ENCODE results near the gene LY86.

Gene LY86

GRCh38 chr6:6648692-6649343 lies 60.3 kb downstream of the LY86 start:
- H3K4me1 ChIP-seq (ENCODE audit: control insufficient read depth in 5 of 5, insufficient read depth in 5 of 5, low read length in 5 of 5), result peaks cover 0 to 26% (median 18%) of the 10 kb centered on the region in 5 donors
- H3K4me3 ChIP-seq (ENCODE audit: low read depth in 1 of 5, low read length in 5 of 5), result no peak overlapping the region
- no peaks in the 10 kb centered on the region for H3K36me3 ChIP-seq (ENCODE audit: control insufficient read depth in 5 of 5, insufficient read depth in 5 of 5, low read length in 5 of 5)
- H3K27me3 ChIP-seq (ENCODE audit: control insufficient read depth in 5 of 5, insufficient read depth in 4 of 5, low read length in 5 of 5), result no peaks in the 10 kb centered on the region
- H3K27ac ChIP-seq (ENCODE audit: low read depth, low read length), result no peak overlapping the region
- H3K9me3 ChIP-seq (ENCODE audit: control insufficient read depth in 5 of 5, low read length in 5 of 5), result peaks cover 0 to 3% (median 0%) of the 10 kb centered on the region in 5 donors
- no peak overlapping the region for H3K9ac ChIP-seq (ENCODE audit: low read length in 5 of 5)

- peaks cover 4 to 35% (median 28%) of the 10 kb centered on the region in 5 donors for H3K4me1 ChIP-seq (ENCODE audit: control insufficient read depth in 5 of 5, insufficient read depth in 5 of 5, low read length in 5 of 5)
- H3K27ac ChIP-seq (ENCODE audit: low read depth, low read length), result no peak overlapping the region
- no peaks in the 10 kb centered on the region for H3K27me3 ChIP-seq (ENCODE audit: control insufficient read depth in 5 of 5, insufficient read depth in 4 of 5, low read length in 5 of 5)
- no peak overlapping the region for H3K9ac ChIP-seq (ENCODE audit: low read length in 5 of 5)
- H3K4me3 ChIP-seq (ENCODE audit: low read depth in 1 of 5, low read length in 5 of 5), result no peak overlapping the region
- no peaks in the 10 kb centered on the region for H3K36me3 ChIP-seq (ENCODE audit: control insufficient read depth in 5 of 5, insufficient read depth in 5 of 5, low read length in 5 of 5)
- peaks cover 0 to 3% (median 0%) of the 10 kb centered on the region in 5 donors for H3K9me3 ChIP-seq (ENCODE audit: control insufficient read depth in 5 of 5, low read length in 5 of 5)
Measured at GRCh38 chr6:6649824-6650349, 61.4 kb downstream of the LY86 start.

- no peaks in the 10 kb centered on the region for H3K27me3 ChIP-seq (ENCODE audit: control insufficient read depth in 5 of 5, insufficient read depth in 4 of 5, low read length in 5 of 5)
- no peak overlapping the region for H3K27ac ChIP-seq (ENCODE audit: low read depth, low read length)
- H3K4me3 ChIP-seq (ENCODE audit: low read depth in 1 of 5, low read length in 5 of 5), result no peak overlapping the region
- peaks cover 6 to 42% (median 31%) of the 10 kb centered on the region in 5 donors for H3K4me1 ChIP-seq (ENCODE audit: control insufficient read depth in 5 of 5, insufficient read depth in 5 of 5, low read length in 5 of 5)
- no peak overlapping the region for H3K9ac ChIP-seq (ENCODE audit: low read length in 5 of 5)
- no peaks in the 10 kb centered on the region for H3K36me3 ChIP-seq (ENCODE audit: control insufficient read depth in 5 of 5, insufficient read depth in 5 of 5, low read length in 5 of 5)
- H3K9me3 ChIP-seq (ENCODE audit: control insufficient read depth in 5 of 5, low read length in 5 of 5), result peaks cover 0 to 3% (median 0%) of the 10 kb centered on the region in 5 donors
Measured at GRCh38 chr6:6650839-6651238, 62.3 kb downstream of the LY86 start.

GRCh38 chr6:6651335-6651734 lies 62.8 kb downstream of the LY86 start:
- no peak overlapping the region for H3K9ac ChIP-seq (ENCODE audit: low read length in 5 of 5)
- H3K27me3 ChIP-seq (ENCODE audit: control insufficient read depth in 5 of 5, insufficient read depth in 4 of 5, low read length in 5 of 5), result no peaks in the 10 kb centered on the region
- no peak overlapping the region for H3K4me3 ChIP-seq (ENCODE audit: low read depth in 1 of 5, low read length in 5 of 5)
- H3K4me1 ChIP-seq (ENCODE audit: control insufficient read depth in 5 of 5, insufficient read depth in 5 of 5, low read length in 5 of 5), result peaks cover 9 to 47% (median 33%) of the 10 kb centered on the region in 5 donors
- no peaks in the 10 kb centered on the region for H3K36me3 ChIP-seq (ENCODE audit: control insufficient read depth in 5 of 5, insufficient read depth in 5 of 5, low read length in 5 of 5)
- peaks cover 0 to 3% (median 0%) of the 10 kb centered on the region in 5 donors for H3K9me3 ChIP-seq (ENCODE audit: control insufficient read depth in 5 of 5, low read length in 5 of 5)
- no peak overlapping the region for H3K27ac ChIP-seq (ENCODE audit: low read depth, low read length)

GRCh38 chr6:6652932-6653331 lies 64.4 kb downstream of the LY86 start:
- Histone ChIP-seq H3K27ac (ENCODE audit: low read depth, low read length) (no peak overlapping the region), H3K9me3 (ENCODE audit: control insufficient read depth in 5 of 5, low read length in 5 of 5) (peaks cover 0 to 2% (median 0%) of the 10 kb centered on the region in 5 donors), H3K4me1 (ENCODE audit: control insufficient read depth in 5 of 5, insufficient read depth in 5 of 5, low read length in 5 of 5) (peaks cover 9 to 61% (median 46%) of the 10 kb centered on the region in 5 donors), H3K9ac (ENCODE audit: low read length in 5 of 5) (no peak overlapping the region), H3K4me3 (ENCODE audit: low read depth in 1 of 5, low read length in 5 of 5) (no peak overlapping the region), H3K36me3 (ENCODE audit: control insufficient read depth in 5 of 5, insufficient read depth in 5 of 5, low read length in 5 of 5) (no peaks in the 10 kb centered on the region), H3K27me3 (ENCODE audit: control insufficient read depth in 5 of 5, insufficient read depth in 4 of 5, low read length in 5 of 5) (no peaks in the 10 kb centered on the region)

- H3K4me3 ChIP-seq (ENCODE audit: low read depth in 1 of 5, low read length in 5 of 5), result no peak overlapping the region
- no peak overlapping the region for H3K9ac ChIP-seq (ENCODE audit: low read length in 5 of 5)
Measured at GRCh38 chr6:6654599-6655575, 66.4 kb downstream of the LY86 start.

GRCh38 chr6:6655805-6656251 lies 67.3 kb downstream of the LY86 start:
- H3K27me3 ChIP-seq (ENCODE audit: control insufficient read depth in 5 of 5, insufficient read depth in 4 of 5, low read length in 5 of 5), result no peaks in the 10 kb centered on the region
- peaks cover 9 to 82% (median 53%) of the 10 kb centered on the region in 5 donors for H3K4me1 ChIP-seq (ENCODE audit: control insufficient read depth in 5 of 5, insufficient read depth in 5 of 5, low read length in 5 of 5)
- no peak overlapping the region for H3K9ac ChIP-seq (ENCODE audit: low read length in 5 of 5)
- peaks cover 0 to 2% (median 0%) of the 10 kb centered on the region in 5 donors for H3K9me3 ChIP-seq (ENCODE audit: control insufficient read depth in 5 of 5, low read length in 5 of 5)
- no peaks in the 10 kb centered on the region for H3K36me3 ChIP-seq (ENCODE audit: control insufficient read depth in 5 of 5, insufficient read depth in 5 of 5, low read length in 5 of 5)
- H3K27ac ChIP-seq (ENCODE audit: low read depth, low read length), result peak overlapping the region; percentile 66
- no peak overlapping the region for H3K4me3 ChIP-seq (ENCODE audit: low read depth in 1 of 5, low read length in 5 of 5)

More at GRCh38 chr6:6654599-6655575, 66.4 kb downstream of the LY86 start:
- Histone ChIP-seq H3K27ac (ENCODE audit: low read depth, low read length) (peak overlapping the region; percentile 66), H3K27me3 (ENCODE audit: control insufficient read depth in 5 of 5, insufficient read depth in 4 of 5, low read length in 5 of 5) (no peaks in the 10 kb centered on the region), H3K9me3 (ENCODE audit: control insufficient read depth in 5 of 5, low read length in 5 of 5) (peaks cover 0 to 2% (median 0%) of the 10 kb centered on the region in 5 donors), H3K36me3 (ENCODE audit: control insufficient read depth in 5 of 5, insufficient read depth in 5 of 5, low read length in 5 of 5) (no peaks in the 10 kb centered on the region), H3K4me1 (ENCODE audit: control insufficient read depth in 5 of 5, insufficient read depth in 5 of 5, low read length in 5 of 5) (peaks cover 9 to 73% (median 49%) of the 10 kb centered on the region in 5 donors)

- peaks cover 0 to 2% (median 0%) of the 10 kb centered on the region in 5 donors for H3K9me3 ChIP-seq (ENCODE audit: control insufficient read depth in 5 of 5, low read length in 5 of 5)
- H3K4me3 ChIP-seq (ENCODE audit: low read depth in 1 of 5, low read length in 5 of 5), result no peak overlapping the region
- no peaks in the 10 kb centered on the region for H3K36me3 ChIP-seq (ENCODE audit: control insufficient read depth in 5 of 5, insufficient read depth in 5 of 5, low read length in 5 of 5)
- H3K27me3 ChIP-seq (ENCODE audit: control insufficient read depth in 5 of 5, insufficient read depth in 4 of 5, low read length in 5 of 5), result no peaks in the 10 kb centered on the region
- H3K27ac ChIP-seq (ENCODE audit: low read depth, low read length), result peak overlapping the region; percentile 66
- H3K4me1 ChIP-seq (ENCODE audit: control insufficient read depth in 5 of 5, insufficient read depth in 5 of 5, low read length in 5 of 5), result peaks cover 9 to 84% (median 55%) of the 10 kb centered on the region in 5 donors
- H3K9ac ChIP-seq (ENCODE audit: low read length in 5 of 5), result peak overlapping the region in 2 of 5 donors; percentile 4 to 20
Measured at GRCh38 chr6:6656287-6656686, 67.8 kb downstream of the LY86 start.

GRCh38 chr6:6657085-6657819 lies 68.7 kb downstream of the LY86 start:
- Histone ChIP-seq H3K4me1 (ENCODE audit: control insufficient read depth in 5 of 5, insufficient read depth in 5 of 5, low read length in 5 of 5) (peaks cover 13 to 90% (median 63%) of the 10 kb centered on the region in 5 donors), H3K27me3 (ENCODE audit: control insufficient read depth in 5 of 5, insufficient read depth in 4 of 5, low read length in 5 of 5) (no peaks in the 10 kb centered on the region), H3K27ac (ENCODE audit: low read depth, low read length) (peak overlapping the region; percentile 66), H3K9ac (ENCODE audit: low read length in 5 of 5) (peak overlapping the region in 1 of 5 donors; percentile 20), H3K4me3 (ENCODE audit: low read depth in 1 of 5, low read length in 5 of 5) (peak overlapping the region in 1 of 5 donors; percentile 7), H3K36me3 (ENCODE audit: control insufficient read depth in 5 of 5, insufficient read depth in 5 of 5, low read length in 5 of 5) (no peaks in the 10 kb centered on the region), H3K9me3 (ENCODE audit: control insufficient read depth in 5 of 5, low read length in 5 of 5) (peaks cover 0 to 2% (median 0%) of the 10 kb centered on the region in 5 donors)

Measured in subcutaneous abdominal adipose tissue (tissue), 5 donors.